ENCODE data around the gene WDR7. TPM values are rescaled to one million over a fixed set of nuclear protein-coding genes. Genes with fewer than 3 reads are reported as not detected.

The WDR7 gene
- total RNA-seq, 4 donors from 2014 or later: 19.3 to 51.4 (median 28.8) TPM

DNA sequence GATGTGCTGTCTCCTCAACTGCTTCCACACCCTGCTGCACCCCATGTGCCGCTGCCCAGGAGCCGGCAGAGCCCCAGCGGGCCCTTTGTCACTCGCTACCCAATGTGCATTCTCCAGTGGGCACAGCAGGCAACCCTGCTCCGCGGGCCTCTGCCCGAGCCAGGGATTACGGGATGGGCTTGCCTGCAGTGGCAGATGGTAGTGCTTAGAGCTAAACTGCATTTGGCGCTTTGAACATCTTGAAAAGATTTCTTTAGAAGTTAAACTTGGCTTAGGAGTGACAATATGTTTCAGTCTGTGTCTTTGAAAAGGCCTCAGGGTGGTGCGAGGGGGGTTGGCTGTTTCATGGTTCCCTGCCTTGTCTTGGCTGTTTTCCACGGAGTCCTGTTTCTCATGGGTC is 411.7 kb downstream of the WDR7 start:
- WGBS, 2 donors (ENCODE audit: low coverage in 1 of 2): 67 to 68% methylated on average over 1 to 7 of the region's 11 CpGs
- Histone ChIP-seq H3K27ac (no peak overlapping the region), H3K9me3 (no peaks in the 10 kb centered on the region), H3K4me1 (no peaks in the 10 kb centered on the region), H3K4me3 (no peak overlapping the region), H3K27me3 (peaks cover 11% of the 10 kb centered on the region), H3K36me3 (no peaks in the 10 kb centered on the region)
- TF ChIP-seq EP300 (IDR thresholded peaks at IDR 0.05): no peak
- TF ChIP-seq POLR2AphosphoS5 (IDR thresholded peaks at IDR 0.05): no peak
- no peak for TF ChIP-seq CTCF (IDR thresholded peaks at IDR 0.05)
- TF ChIP-seq POLR2A (IDR thresholded peaks at IDR 0.05): no peak
- no peak for ATAC-seq

- Histone ChIP-seq H3K4me3 (no peak overlapping the region), H3K36me3 (no peaks in the 10 kb centered on the region), H3K27me3 (peaks cover 5% of the 10 kb centered on the region), H3K27ac (no peak overlapping the region), H3K9me3 (no peaks in the 10 kb centered on the region), H3K4me1 (no peaks in the 10 kb centered on the region)
- ATAC-seq: no peak
- TF ChIP-seq POLR2A (IDR thresholded peaks at IDR 0.05) (no peak), EP300 (IDR thresholded peaks at IDR 0.05) (no peak), CTCF (IDR thresholded peaks at IDR 0.05) (no peak)
- 67% methylated on average over 3 of the region's 3 CpGs; no CpG with 5 or more reads in 1 of the 2 donors for WGBS, 2 donors (ENCODE audit: low coverage in 1 of 2)
These were observed 412.5 kb downstream of the WDR7 start for GRCh38 chr18:57063601-57064103.

GRCh38 chr18:57073501-57074187 is 422.5 kb downstream of the WDR7 start:
- no peaks in the 10 kb centered on the region for H3K9me3 ChIP-seq
- WGBS, 2 donors (ENCODE audit: low coverage in 1 of 2): 62 to 75% methylated on average over 9 of the region's 9 CpGs

DNA sequence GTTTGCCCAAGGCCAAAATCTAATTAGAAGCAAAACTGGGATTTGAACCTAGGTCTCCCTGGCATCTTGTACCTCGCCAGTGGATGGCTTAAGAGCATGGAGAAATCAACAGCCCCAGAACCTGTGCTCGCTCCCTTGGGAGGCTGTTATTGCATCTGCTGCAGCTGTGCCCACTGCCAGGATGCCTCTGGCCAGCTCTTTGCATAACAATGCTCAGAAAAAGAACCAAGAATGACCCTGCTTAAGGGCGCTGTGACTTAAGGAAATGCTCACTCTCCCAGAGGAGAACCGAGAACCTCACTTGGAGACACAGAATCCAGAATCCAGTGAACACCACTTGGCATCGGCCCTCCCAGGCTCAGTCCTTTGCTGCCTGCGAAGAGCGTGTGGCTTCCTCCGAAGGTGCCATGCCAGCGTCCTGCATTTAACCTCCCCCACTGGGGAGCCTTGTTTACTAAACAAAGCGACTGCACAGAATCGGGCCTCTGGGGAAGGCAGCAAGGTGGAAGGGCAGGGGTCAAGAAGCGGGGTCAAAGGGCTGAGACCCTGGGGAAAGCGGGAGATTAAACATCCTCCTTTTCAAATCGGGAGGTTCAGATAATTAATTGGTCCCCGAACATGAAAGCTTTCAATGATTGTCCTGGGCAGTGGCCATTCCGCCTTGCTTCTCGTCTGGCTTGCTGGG is 424.7 kb downstream of the WDR7 start:
- ATAC-seq: no peak
- Histone ChIP-seq H3K27ac (no peak overlapping the region), H3K9me3 (peaks cover 0 to 5% (median 0%) of the 10 kb centered on the region in 3 donors), H3K4me3 (no peak overlapping the region), H3K36me3 (no peaks in the 10 kb centered on the region), H3K4me1 (no peaks in the 10 kb centered on the region), H3K27me3 (peaks cover 54% of the 10 kb centered on the region)
- TF ChIP-seq POLR2A (IDR thresholded peaks at IDR 0.05) (no peak), EP300 (IDR thresholded peaks at IDR 0.05) (no peak), POLR2AphosphoS5 (IDR thresholded peaks at IDR 0.05) (no peak), CTCF (IDR thresholded peaks at IDR 0.05) (no peak)
- 23 to 31% methylated on average over 5 to 7 of the region's 17 CpGs for WGBS, 2 donors (ENCODE audit: low coverage in 1 of 2)

More at GRCh38 chr18:57073501-57074187, 422.5 kb downstream of the WDR7 start:
- Histone ChIP-seq H3K4me3 (no peak overlapping the region), H3K4me1 (no peaks in the 10 kb centered on the region), H3K27me3 (peaks cover 47% of the 10 kb centered on the region), H3K36me3 (no peaks in the 10 kb centered on the region), H3K27ac (no peak overlapping the region)
- no peak for TF ChIP-seq EP300 (IDR thresholded peaks at IDR 0.05)
- TF ChIP-seq CTCF (IDR thresholded peaks at IDR 0.05): no peak
- no peak for TF ChIP-seq POLR2A (IDR thresholded peaks at IDR 0.05)
- no peak for TF ChIP-seq POLR2AphosphoS5 (IDR thresholded peaks at IDR 0.05)
- ATAC-seq: no peak

Data from gastroesophageal sphincter (tissue), 4 donors.